Left ventricle myocardium inferior (tissue), 1 donor: Measurements from ENCODE around the gene IL1RL2. TPM values are rescaled to one million over a fixed set of nuclear protein-coding genes. Genes with fewer than 3 reads are reported as not detected.

Experiments used
- DNase-seq: peaks from one replicate; pipeline ENCODE4 v3.0.0-alpha.2; 2020
- H3K27ac ChIP-seq: fragments of 200-600 bp; replicated peaks from 2 replicates; pipeline ENCODE4 v1.8.0; 2021
- H3K27me3 ChIP-seq: fragments of 200-600 bp; 2 replicates; pipeline ENCODE4 v1.8.0; 2021; ENCODE audit warnings: low read depth
- H3K36me3 ChIP-seq: fragments of 200-600 bp; 2 replicates; pipeline ENCODE4 v1.8.0; 2021
- H3K4me1 ChIP-seq: fragments of 200-600 bp; 2 replicates; pipeline ENCODE4 v1.8.0; 2021
- H3K4me3 ChIP-seq: fragments of 200-600 bp; 2 replicates; pipeline ENCODE4 v1.8.0; 2021; ENCODE audit warnings: mild to moderate bottlenecking, moderate library complexity
- H3K9me3 ChIP-seq: fragments of 200-600 bp; replicated peaks from 2 replicates; pipeline ENCODE4 v1.8.0; 2021
- intact Hi-C: fragments of 100-400 bp; cut with micrococcal nuclease; formaldehyde crosslinking; loops from one replicate; pipeline ENCODE4 v1.11.0; 2022
- total RNA-seq: library from RNA; stranded (reverse); fragmentation: NEBNext Ultra II Directional; extraction: Animal tissue kit (Norgen Biotek cat#: 25700); gene quantifications from one replicate; pipeline ENCODE4 v1.2.1, GENCODE V29; 2021
- TF ChIP-seq, protein P1 (sequence below): fragments of 200-600 bp; IDR thresholded peaks from 2 replicates; pipeline ENCODE4 v1.8.0; 2021; ENCODE audit warnings: antibody characterized with exemption, mild to moderate bottlenecking, borderline replicate concordance
- donor health status: DM: no; HTN: yes; CAD: no; lungs with severe emphysema.

The IL1RL2 gene
- total RNA-seq, 1 donor from 2014 or later = 0.30 TPM

DNA sequence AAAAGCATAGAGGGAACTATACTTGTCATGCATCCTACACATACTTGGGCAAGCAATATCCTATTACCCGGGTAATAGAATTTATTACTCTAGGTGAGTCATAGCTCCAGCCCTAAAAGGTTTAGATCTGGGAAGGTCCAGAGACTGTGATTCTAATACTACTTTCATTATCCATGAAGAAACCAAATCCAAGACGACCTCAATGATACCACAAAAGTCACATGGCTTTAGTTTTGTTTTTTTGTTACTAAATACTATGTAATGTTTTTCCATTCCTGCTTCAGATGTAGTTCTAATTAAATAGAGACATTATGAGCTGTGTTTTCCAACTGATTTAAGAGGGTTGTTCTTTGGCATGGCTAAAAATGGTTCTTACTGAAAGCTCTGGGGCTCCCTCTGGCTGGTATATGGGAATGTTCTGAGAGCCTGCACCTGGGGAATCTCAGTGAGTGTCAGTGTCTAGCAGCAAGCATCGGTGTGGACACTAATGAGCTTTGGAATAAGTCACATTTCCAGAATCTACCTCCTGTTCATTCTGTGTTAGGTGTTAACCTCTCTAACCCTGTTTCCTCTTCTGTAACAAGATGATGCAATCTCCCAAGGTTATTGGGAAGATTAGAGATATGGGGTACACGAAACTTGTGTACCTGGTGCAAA, 20.5 kb upstream of the IL1RL2 start:
- no peaks in the 10 kb centered on the region for H3K9me3 ChIP-seq
- DNase-seq = no peak
- no peak overlapping the region for H3K27ac ChIP-seq
- TF ChIP-seq, protein P1, sequence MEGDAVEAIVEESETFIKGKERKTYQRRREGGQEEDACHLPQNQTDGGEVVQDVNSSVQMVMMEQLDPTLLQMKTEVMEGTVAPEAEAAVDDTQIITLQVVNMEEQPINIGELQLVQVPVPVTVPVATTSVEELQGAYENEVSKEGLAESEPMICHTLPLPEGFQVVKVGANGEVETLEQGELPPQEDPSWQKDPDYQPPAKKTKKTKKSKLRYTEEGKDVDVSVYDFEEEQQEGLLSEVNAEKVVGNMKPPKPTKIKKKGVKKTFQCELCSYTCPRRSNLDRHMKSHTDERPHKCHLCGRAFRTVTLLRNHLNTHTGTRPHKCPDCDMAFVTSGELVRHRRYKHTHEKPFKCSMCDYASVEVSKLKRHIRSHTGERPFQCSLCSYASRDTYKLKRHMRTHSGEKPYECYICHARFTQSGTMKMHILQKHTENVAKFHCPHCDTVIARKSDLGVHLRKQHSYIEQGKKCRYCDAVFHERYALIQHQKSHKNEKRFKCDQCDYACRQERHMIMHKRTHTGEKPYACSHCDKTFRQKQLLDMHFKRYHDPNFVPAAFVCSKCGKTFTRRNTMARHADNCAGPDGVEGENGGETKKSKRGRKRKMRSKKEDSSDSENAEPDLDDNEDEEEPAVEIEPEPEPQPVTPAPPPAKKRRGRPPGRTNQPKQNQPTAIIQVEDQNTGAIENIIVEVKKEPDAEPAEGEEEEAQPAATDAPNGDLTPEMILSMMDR = peak; percentile 81
- peaks cover 33% of the 10 kb centered on the region for H3K36me3 ChIP-seq
- no peak overlapping the region for H3K4me3 ChIP-seq
- no peaks in the 10 kb centered on the region for H3K27me3 ChIP-seq
- intact Hi-C loops = loop anchor here (5.0 kb wide), 1 partner anchor 144 kb away; no protein-coding TSS in a partner anchor
- peaks cover 10% of the 10 kb centered on the region for H3K4me1 ChIP-seq

DNA sequence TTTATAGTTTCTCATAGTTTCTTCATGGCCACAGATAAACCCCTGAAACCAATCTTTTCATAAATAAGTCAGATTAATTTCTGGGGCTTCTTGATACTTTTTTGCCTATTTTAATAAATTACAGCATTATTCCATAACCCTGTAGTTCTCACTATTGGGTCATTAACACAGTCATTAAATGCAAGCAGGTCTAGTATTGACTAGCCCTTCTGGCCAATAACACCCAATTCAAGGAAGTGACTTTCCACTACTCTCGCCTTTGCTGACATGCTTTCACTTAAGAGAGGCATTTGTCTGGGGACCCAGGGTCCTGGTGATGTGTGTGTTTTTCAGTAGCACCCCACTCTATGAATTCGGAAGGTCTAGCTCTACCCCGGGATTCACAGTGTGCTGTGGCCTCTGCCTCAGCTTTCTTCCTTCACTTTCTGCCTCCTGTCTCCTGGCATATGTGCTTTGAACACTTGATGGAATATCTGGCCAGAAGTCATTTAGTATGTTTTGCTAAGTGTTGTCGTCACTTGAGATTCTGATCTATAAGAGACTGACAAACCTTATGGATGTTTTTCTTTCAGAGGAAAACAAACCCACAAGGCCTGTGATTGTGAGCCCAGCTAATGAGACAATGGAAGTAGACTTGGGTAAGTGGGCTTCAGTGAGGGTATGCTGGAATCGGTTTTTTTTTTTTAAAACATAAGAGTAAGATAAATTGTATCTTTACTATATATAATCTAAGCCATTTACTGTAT, 18.6 kb upstream of the IL1RL2 start:
- Histone ChIP-seq H3K4me1 (peaks cover 10% of the 10 kb centered on the region), H3K4me3 (no peak overlapping the region), H3K9me3 (no peaks in the 10 kb centered on the region), H3K27ac (no peak overlapping the region), H3K27me3 (no peaks in the 10 kb centered on the region), H3K36me3 (peaks cover 51% of the 10 kb centered on the region)
- TF ChIP-seq, protein P1 = no peak
- DNase-seq = no peak
- intact Hi-C loops = loop anchor here (5.0 kb wide), 1 partner anchor 146 kb away; no protein-coding TSS in a partner anchor

DNA sequence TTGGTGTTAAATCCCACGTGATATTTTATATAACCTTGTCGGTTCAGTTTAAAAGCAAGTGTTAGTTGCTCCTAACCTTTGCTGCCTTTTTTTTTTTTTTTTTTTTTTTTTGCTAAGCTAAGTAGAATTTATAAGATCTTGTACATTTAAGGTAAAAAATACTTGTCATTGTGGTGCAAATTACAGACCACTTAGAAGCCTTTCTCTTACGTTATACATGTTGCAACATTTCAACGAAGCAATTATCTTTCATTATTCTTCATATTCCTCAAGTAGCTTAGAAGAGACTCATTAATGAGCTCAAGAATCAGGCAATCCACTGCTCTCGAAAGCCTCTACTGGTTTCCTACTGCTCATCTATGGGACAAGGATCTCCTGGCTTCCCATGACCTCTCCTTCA, 14.9 kb upstream of the IL1RL2 start:
- H3K4me3 ChIP-seq = no peak overlapping the region
- no peaks in the 10 kb centered on the region for H3K27me3 ChIP-seq
- H3K9me3 ChIP-seq = no peaks in the 10 kb centered on the region
- intact Hi-C loops = no loop called here
- H3K27ac ChIP-seq = no peak overlapping the region
- H3K4me1 ChIP-seq = no peaks in the 10 kb centered on the region
- TF ChIP-seq, protein P1 = no peak
- no peak for DNase-seq
- peaks cover 78% of the 10 kb centered on the region for H3K36me3 ChIP-seq

DNA sequence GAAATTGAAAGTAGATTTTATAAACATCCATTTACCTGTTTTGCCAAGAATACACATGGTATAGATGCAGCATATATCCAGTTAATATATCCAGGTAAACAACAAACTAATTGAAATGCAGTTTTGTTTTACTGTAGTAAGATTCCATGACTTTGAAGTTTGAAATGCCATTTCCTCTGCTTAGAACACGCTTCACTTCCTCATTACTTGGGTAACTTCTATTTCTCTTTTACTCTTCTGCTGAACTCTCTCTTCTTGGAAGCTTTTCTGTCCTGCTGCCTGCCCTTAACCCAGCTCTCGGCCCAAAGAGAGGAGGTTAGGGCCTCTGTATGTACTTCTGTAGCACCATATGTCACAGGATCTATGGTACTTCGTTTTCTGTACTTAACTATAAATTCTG, 14.1 kb upstream of the IL1RL2 start:
- TF ChIP-seq, protein P1 = no peak
- Histone ChIP-seq H3K4me3 (no peak overlapping the region), H3K9me3 (no peaks in the 10 kb centered on the region), H3K27ac (no peak overlapping the region), H3K4me1 (no peaks in the 10 kb centered on the region), H3K27me3 (no peaks in the 10 kb centered on the region), H3K36me3 (peaks cover 86% of the 10 kb centered on the region)
- no peak for DNase-seq
- intact Hi-C loops = no loop called here

DNA sequence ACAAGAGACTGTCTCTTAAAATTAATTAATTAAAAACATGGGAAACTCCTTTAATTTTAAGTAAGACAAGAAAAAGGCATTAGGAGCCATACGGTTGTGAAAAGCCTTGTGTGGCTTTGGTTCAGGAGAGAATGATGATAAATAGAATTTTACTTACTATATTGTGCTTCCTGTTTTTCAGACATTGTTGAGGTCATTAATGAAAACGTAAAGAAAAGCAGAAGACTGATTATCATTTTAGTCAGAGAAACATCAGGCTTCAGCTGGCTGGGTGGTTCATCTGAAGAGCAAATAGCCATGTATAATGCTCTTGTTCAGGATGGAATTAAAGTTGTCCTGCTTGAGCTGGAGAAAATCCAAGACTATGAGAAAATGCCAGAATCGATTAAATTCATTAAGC, 10.7 kb upstream of the IL1RL2 start:
- TF ChIP-seq, protein P1 = no peak
- H3K36me3 ChIP-seq = peaks cover 69% of the 10 kb centered on the region
- H3K27me3 ChIP-seq = no peaks in the 10 kb centered on the region
- H3K4me1 ChIP-seq = peaks cover 4% of the 10 kb centered on the region
- H3K9me3 ChIP-seq = no peaks in the 10 kb centered on the region
- no peak overlapping the region for H3K27ac ChIP-seq
- DNase-seq = no peak
- H3K4me3 ChIP-seq = no peak overlapping the region
- intact Hi-C loops = no loop called here
